HepG2 (cell line): ENCODE measurements around the gene CCDC83. TPM values are rescaled to one million over a fixed set of nuclear protein-coding genes. Genes with fewer than 3 reads are reported as not detected.

ENCODE experiments used
- ARID2 ChIP-seq: sonication (generic); formaldehyde crosslinking; IDR thresholded peaks from 2 replicates; pipeline ENCODE4 v1.8.1; 2022; ENCODE audit warnings: mild to moderate bottlenecking, missing genetic modification reagents, borderline replicate concordance
- CHCHD3 ChIP-seq: sonication (generic); formaldehyde crosslinking; IDR thresholded peaks from 2 replicates; pipeline ENCODE4 v1.8.0; 2022; ENCODE audit warnings: mild to moderate bottlenecking, missing genetic modification reagents, moderate library complexity
- E2F5 ChIP-seq: sonication (generic); formaldehyde crosslinking; conservative IDR thresholded peaks from 2 replicates; pipeline ENCODE4 v1.4.0; 2020; ENCODE audit warnings: missing genetic modification reagents
- EED ChIP-seq: sonication (generic); formaldehyde crosslinking; IDR thresholded peaks from 2 replicates; pipeline ENCODE4 v1.5.0; 2020; ENCODE audit warnings: mild to moderate bottlenecking, missing genetic modification reagents
- FIP1L1 ChIP-seq: fragments of 200-400 bp; formaldehyde crosslinking; IDR thresholded peaks from 2 replicates; pipeline ENCODE4 v1.6.1; 2018; ENCODE audit warnings: low read depth, mild to moderate bottlenecking, low read length, moderate library complexity, borderline replicate concordance; ENCODE audit not compliant: insufficient read depth
- MEIS1 ChIP-seq: sonication (generic); formaldehyde crosslinking; IDR thresholded peaks from 2 replicates; pipeline ENCODE4 v1.9.0; 2021; ENCODE audit warnings: mild to moderate bottlenecking, missing genetic modification reagents, moderate library complexity, borderline replicate concordance
- MTA1 ChIP-seq: sonication (generic); formaldehyde crosslinking; IDR thresholded peaks from 2 replicates; pipeline ENCODE4 v1.4.0; 2020; ENCODE audit warnings: missing genetic modification reagents, mild to moderate bottlenecking, borderline replicate concordance
- MXI1 ChIP-seq: IDR thresholded peaks from 3 replicates; pipeline ENCODE4 v1.6.1; 2012; ENCODE audit warnings: low read depth, low read length, inconsistent platforms, borderline replicate concordance
- MYPOP ChIP-seq: sonication (generic); formaldehyde crosslinking; IDR thresholded peaks from 2 replicates; pipeline ENCODE4 v1.8.1; 2023; ENCODE audit warnings: mild to moderate bottlenecking, moderate library complexity, missing genetic modification reagents
- PHF8 ChIP-seq: sonication (generic); formaldehyde crosslinking; IDR thresholded peaks from 2 replicates; pipeline ENCODE4 v1.5.0; 2020; ENCODE audit warnings: missing genetic modification reagents
- RARG ChIP-seq: sonication (generic); formaldehyde crosslinking; IDR thresholded peaks from 2 replicates; pipeline ENCODE4 v1.4.0; 2020; ENCODE audit warnings: low read depth, mild to moderate bottlenecking, missing genetic modification reagents
- SP4 ChIP-seq: sonication (generic); formaldehyde crosslinking; IDR thresholded peaks from 2 replicates; pipeline ENCODE4 v1.8.1; 2023; ENCODE audit warnings: mild to moderate bottlenecking, missing genetic modification reagents
- TCF7 ChIP-seq: sonication (generic); IDR thresholded peaks from 2 replicates; pipeline ENCODE4 v1.6.1; 2016; ENCODE audit warnings: antibody characterized with exemption, low read depth
- ZBTB4 ChIP-seq: sonication (generic); formaldehyde crosslinking; IDR thresholded peaks from 2 replicates; pipeline ENCODE4 v1.4.0; 2020; ENCODE audit warnings: missing genetic modification reagents, mild to moderate bottlenecking, borderline replicate concordance
- ZNF234 ChIP-seq: sonication (generic); formaldehyde crosslinking; conservative IDR thresholded peaks from 2 replicates; pipeline ENCODE4 v1.5.1; 2020; ENCODE audit warnings: mild to moderate bottlenecking, missing genetic modification reagents
- ZNF562 ChIP-seq: sonication (generic); formaldehyde crosslinking; IDR thresholded peaks from 2 replicates; pipeline ENCODE4 v1.8.0; 2022; ENCODE audit warnings: missing genetic modification reagents, borderline replicate concordance
- ZNF646 ChIP-seq: sonication (generic); formaldehyde crosslinking; IDR thresholded peaks from 2 replicates; pipeline ENCODE4 v1.9.0; 2021; ENCODE audit warnings: mild to moderate bottlenecking, missing genetic modification reagents
- polyA plus RNA-seq, 8 experiments: library from polyadenylated mRNA; depleted of rRNA in 3 of 8; stranded (reverse) in 7 of 8; unstranded in 1 of 8; fragments of >200 nt; fragmentation: Illumina TruSeq in 4 of 8; extraction: Trizol in 4 of 8; gene quantifications; 2 replicates each; pipeline versions ENCODE4 v1.2.1 to v1.2.3, GENCODE V29; 2011 to 2016; ENCODE audit warnings: low read depth in 4 of 8, missing spikeins in 1 of 8, mixed read lengths in 1 of 8; ENCODE audit not compliant: insufficient read depth in 1 of 8
- total RNA-seq, 5 experiments: library from RNA; depleted of rRNA; stranded (reverse); fragments of >200 nt; fragmentation: Illumina TruSeq; extraction: Trizol; gene quantifications; 2 replicates each; pipeline ENCODE4 v1.2.3, GENCODE V29; 2016; ENCODE audit warnings: low read depth in 1 of 5

CCDC83 gene
- total and polyA plus RNA-seq, 2 of the 13 experiments (the other 11 are each of a cell fraction or from before 2014, with no cell fraction given): not detected

- TF ChIP-seq ARID2 (CRISPR knock-in tag) (no peak), ZBTB4 (CRISPR knock-in tag) (no peak), CHCHD3 (CRISPR knock-in tag) (no peak), PHF8 (CRISPR knock-in tag) (no peak), RARG (CRISPR knock-in tag) (no peak), MXI1 (no peak), MTA1 (no peak), MEIS1 (CRISPR knock-in tag) (no peak), ZNF234 (CRISPR knock-in tag) (no peak), ZNF562 (CRISPR knock-in tag) (no peak), EED (CRISPR knock-in tag) (no peak), ZNF646 (CRISPR knock-in tag) (no peak), MYPOP (CRISPR knock-in tag) (peak; percentile 46; the same call in 1 of the 2 replicates), FIP1L1 (no peak), SP4 (CRISPR knock-in tag) (no peak), TCF7 (peak; percentile 58), E2F5 (CRISPR knock-in tag) (no peak)
These were observed 68.3 kb downstream of the CCDC83 start (continued) for GRCh38 chr11:85923455-85923854.
